HepG2 (cell line): ENCODE measurements around the gene LHFPL2. TPM values are rescaled to one million over a fixed set of nuclear protein-coding genes. Genes with fewer than 3 reads are reported as not detected.

ENCODE experiments used
- ATAC-seq: fragments of 200-7000 bp; cut with Tn5 transposase; 3 replicates; pipeline ENCODE4 v1.9.1; 2020; ENCODE audit warnings: mild to moderate bottlenecking, moderate library complexity
- BruUV-seq: library from RNA; stranded (reverse); fragments of 400-500 nt; replicated peaks from 2 replicates; lab custom pipeline; 2021; lab: Mats Ljungman, UMichigan
- CTCF ChIA-PET: fragments of 300-600 bp; formaldehyde crosslinking; extraction: SDS; loops from one replicate; lab custom pipeline; 2021; ENCODE audit warnings: low total read pairs, inconsistent platforms, low intra/inter-chr PET ratio; lab: Yijun Ruan, JAX
- POLR2A ChIA-PET: fragments of 350-600 bp; sonication (Branson Sonifier 250); formaldehyde crosslinking; loops from one replicate; lab custom pipeline; 2020; ENCODE audit warnings: antibody characterized with exemption, inconsistent platforms; lab: Yijun Ruan, JAX
- DNase-seq: peaks from one replicate; pipeline ENCODE4 v3.0.0-alpha.2; 2015; ENCODE audit warnings: low spot score
- FAIRE-seq: peaks from 3 replicates; lab custom pipeline; 2011; peaks lifted over from hg19 to GRCh38; lab: Jason Lieb, UNC
- H2AFZ ChIP-seq: one replicate; pipeline ENCODE4 v1.6.1; 2011; ENCODE audit warnings: low read length, inconsistent platforms
- H3K27ac ChIP-seq: fragments of 300-600 bp; 3 replicates; pipeline ENCODE4 v1.8.0; 2011; ENCODE audit warnings: mixed run types, mild to moderate bottlenecking, mixed read lengths, low read length, inconsistent platforms; ENCODE audit not compliant: insufficient read depth; ENCODE audit errors: extremely low read length
- H3K27me3 ChIP-seq, 2 experiments: fragments of 200-600 bp in 1 of 2; 2 replicates in 1 of 2; 3 replicates in 1 of 2; pipeline versions ENCODE4 v1.6.0 to v1.8.0; 2011; ENCODE audit warnings: low read length in 2 of 2, mild to moderate bottlenecking in 2 of 2, moderate library complexity in 2 of 2, inconsistent platforms in 1 of 2; ENCODE audit not compliant: insufficient read depth in 2 of 2, control insufficient read depth in 1 of 2
- H3K36me3 ChIP-seq, 2 experiments: fragments of 200-600 bp in 1 of 2; replicated peaks in 1 of 2; 2 replicates in 1 of 2; 3 replicates in 1 of 2; pipeline versions ENCODE4 v1.5.1 to v1.8.0; 2011; ENCODE audit warnings: low read length in 2 of 2, inconsistent platforms in 1 of 2; ENCODE audit not compliant: insufficient read depth in 2 of 2, control insufficient read depth in 1 of 2
- H3K4me1 ChIP-seq: 2 replicates; pipeline ENCODE4 v1.5.1; 2012; ENCODE audit warnings: low read length, inconsistent platforms; ENCODE audit not compliant: insufficient read depth
- H3K4me2 ChIP-seq: 2 replicates; pipeline ENCODE4 v1.6.0; 2011; ENCODE audit warnings: low read depth, low read length, inconsistent platforms
- H3K4me3 ChIP-seq, 3 experiments: fragments of 200-600 bp in 1 of 3; sonication (generic), shearing (Covaris generic) in 1 of 3; replicated peaks in 1 of 3; 2 replicates each; pipeline ENCODE4 v1.5.1; 2011 to 2016; ENCODE audit warnings: low read length in 3 of 3, inconsistent platforms in 2 of 3, low read depth in 2 of 3, mild to moderate bottlenecking in 2 of 3, control low read depth in 1 of 3, mixed read lengths in 1 of 3; ENCODE audit not compliant: insufficient read depth in 1 of 3
- H3K79me2 ChIP-seq: one replicate; pipeline ENCODE4 v1.6.1; 2011; ENCODE audit warnings: low read length, inconsistent platforms; ENCODE audit not compliant: insufficient read depth
- H3K9ac ChIP-seq: 2 replicates; pipeline ENCODE4 v1.6.0; 2011; ENCODE audit warnings: mild to moderate bottlenecking, low read depth, low read length, inconsistent platforms; ENCODE audit not compliant: insufficient read depth
- H3K9me3 ChIP-seq: 2 replicates; pipeline ENCODE4 v1.5.1; 2012; ENCODE audit warnings: mild to moderate bottlenecking, low read length
- H4K20me1 ChIP-seq: 2 replicates; pipeline ENCODE4 v1.6.0; 2011; ENCODE audit warnings: inconsistent platforms, mild to moderate bottlenecking, low read length, moderate library complexity; ENCODE audit not compliant: insufficient read depth
- FOXJ3 ChIP-seq: sonication (generic); formaldehyde crosslinking; IDR thresholded peaks from 2 replicates; pipeline ENCODE4 v1.4.0; 2020; ENCODE audit warnings: missing genetic modification reagents, mild to moderate bottlenecking, borderline replicate concordance
- RARG ChIP-seq: sonication (generic); formaldehyde crosslinking; IDR thresholded peaks from 2 replicates; pipeline ENCODE4 v1.4.0; 2020; ENCODE audit warnings: low read depth, mild to moderate bottlenecking, missing genetic modification reagents
- SNAPC2 ChIP-seq: sonication (generic); formaldehyde crosslinking; IDR thresholded peaks from 2 replicates; pipeline ENCODE4 v1.8.1; 2022; ENCODE audit warnings: mild to moderate bottlenecking, missing genetic modification reagents
- SRY ChIP-seq: sonication (generic); formaldehyde crosslinking; IDR thresholded peaks from 2 replicates; pipeline ENCODE4 v1.8.0; 2022; ENCODE audit warnings: mild to moderate bottlenecking, missing genetic modification reagents
- TEAD2 ChIP-seq: sonication (generic); formaldehyde crosslinking; IDR thresholded peaks from 2 replicates; pipeline ENCODE4 v1.9.0; 2021; ENCODE audit warnings: missing genetic modification reagents
- ZBTB7B ChIP-seq: sonication (generic); formaldehyde crosslinking; IDR thresholded peaks from 2 replicates; pipeline ENCODE4 v1.4.0; 2020; ENCODE audit warnings: missing genetic modification reagents
- ZC3H13 ChIP-seq: sonication (generic); formaldehyde crosslinking; IDR thresholded peaks from 2 replicates; pipeline ENCODE4 v1.8.1; 2023; ENCODE audit warnings: mild to moderate bottlenecking, missing genetic modification reagents, moderate library complexity
- ZFP37 ChIP-seq: sonication (generic); formaldehyde crosslinking; IDR thresholded peaks from 2 replicates; pipeline ENCODE4 v1.4.0; 2020; ENCODE audit warnings: missing genetic modification reagents, borderline replicate concordance
- ZNF124 ChIP-seq: sonication (generic); formaldehyde crosslinking; IDR thresholded peaks from 2 replicates; pipeline ENCODE4 v1.4.0; 2020; ENCODE audit warnings: missing genetic modification reagents
- ZNF263 ChIP-seq: sonication (generic); formaldehyde crosslinking; IDR thresholded peaks from 2 replicates; pipeline ENCODE4 v1.4.0; 2020; ENCODE audit warnings: missing genetic modification reagents
- ZNF501 ChIP-seq: sonication (generic); formaldehyde crosslinking; IDR thresholded peaks from 2 replicates; pipeline ENCODE4 v1.5.1; 2020; ENCODE audit warnings: mild to moderate bottlenecking, moderate library complexity, missing genetic modification reagents
- ZNF556 ChIP-seq: sonication (generic); formaldehyde crosslinking; IDR thresholded peaks from 2 replicates; pipeline ENCODE4 v1.4.0; 2020; ENCODE audit warnings: mild to moderate bottlenecking, missing genetic modification reagents, borderline replicate concordance
- ZSCAN12 ChIP-seq: sonication (generic); formaldehyde crosslinking; IDR thresholded peaks from 2 replicates; pipeline ENCODE4 v1.9.0; 2021; ENCODE audit warnings: mild to moderate bottlenecking, missing genetic modification reagents
- WGBS: methylation state at CpG from one replicate; pipeline ENCODE4 v1.1.6; 2017; ENCODE audit warnings: low lambda C conversion rate; 5-methylcytosine and 5-hydroxymethylcytosine counted together
- in situ Hi-C: cut with HindIII; loops from 2 replicates; pipeline ENCODE4 v1.10.0; 2017; ENCODE audit warnings: low pct_unique_long_range_greater_than_20kb; ENCODE audit not compliant: extremely low pct_ligation_motif_present
- intact Hi-C: fragments of 100-400 bp; cut with micrococcal nuclease; formaldehyde crosslinking; loops from one replicate; pipeline ENCODE4 v1.10.0; 2022; ENCODE audit not compliant: unreplicated experiment
- polyA plus RNA-seq, 8 experiments: library from polyadenylated mRNA; depleted of rRNA in 3 of 8; stranded (reverse) in 7 of 8; unstranded in 1 of 8; fragments of >200 nt; fragmentation: Illumina TruSeq in 4 of 8; extraction: Trizol in 4 of 8; gene quantifications; 2 replicates each; pipeline versions ENCODE4 v1.2.1 to v1.2.3, GENCODE V29; 2011 to 2016; ENCODE audit warnings: low read depth in 4 of 8, missing spikeins in 1 of 8, mixed read lengths in 1 of 8; ENCODE audit not compliant: insufficient read depth in 1 of 8
- total RNA-seq, 5 experiments: library from RNA; depleted of rRNA; stranded (reverse); fragments of >200 nt; fragmentation: Illumina TruSeq; extraction: Trizol; gene quantifications; 2 replicates each; pipeline ENCODE4 v1.2.3, GENCODE V29; 2016; ENCODE audit warnings: low read depth in 1 of 5
- TF ChIP-seq, protein P1 (sequence below): sonication (generic); formaldehyde crosslinking; IDR thresholded peaks from 2 replicates; pipeline ENCODE4 v1.5.0; 2020; ENCODE audit warnings: missing genetic modification reagents

LHFPL2 gene
- total and polyA plus RNA-seq, 2 of the 13 experiments (the other 11 are each of a cell fraction or from before 2014, with no cell fraction given), result 6.0 to 20.0 TPM

GRCh38 chr5:78661044-78661443 is 12.5 kb upstream of the LHFPL2 start:
- FAIRE-seq (no peak), DNase-seq (no peak), ATAC-seq (no peak)
- H3K27ac ChIP-seq, result no peak overlapping the region
- H4K20me1 ChIP-seq, result no peaks in the 10 kb centered on the region
- H3K9me3 ChIP-seq, result no peaks in the 10 kb centered on the region
- intact Hi-C loops, result no loop called here
- WGBS, result 71% methylated on average over 1 of the region's 1 CpG
- H2AFZ ChIP-seq, result no peak overlapping the region
- H3K36me3 ChIP-seq, result no peaks in the 10 kb centered on the region
- ChIA-PET CTCF (no interaction called here), POLR2A (no interaction called here)
- H3K4me2 ChIP-seq, result no peak overlapping the region
- in situ Hi-C loops, result no loop called here
- BruUV-seq, result no TSS peak
- H3K27me3 ChIP-seq, result no peaks in the 10 kb centered on the region
- H3K79me2 ChIP-seq, result no peaks in the 10 kb centered on the region
- no peak overlapping the region for H3K4me3 ChIP-seq
- no peak overlapping the region for H3K9ac ChIP-seq
- peaks cover 19% of the 10 kb centered on the region for H3K4me1 ChIP-seq
- no peak for TF ChIP-seq RARG (CRISPR knock-in tag)
- TF ChIP-seq, protein P1, sequence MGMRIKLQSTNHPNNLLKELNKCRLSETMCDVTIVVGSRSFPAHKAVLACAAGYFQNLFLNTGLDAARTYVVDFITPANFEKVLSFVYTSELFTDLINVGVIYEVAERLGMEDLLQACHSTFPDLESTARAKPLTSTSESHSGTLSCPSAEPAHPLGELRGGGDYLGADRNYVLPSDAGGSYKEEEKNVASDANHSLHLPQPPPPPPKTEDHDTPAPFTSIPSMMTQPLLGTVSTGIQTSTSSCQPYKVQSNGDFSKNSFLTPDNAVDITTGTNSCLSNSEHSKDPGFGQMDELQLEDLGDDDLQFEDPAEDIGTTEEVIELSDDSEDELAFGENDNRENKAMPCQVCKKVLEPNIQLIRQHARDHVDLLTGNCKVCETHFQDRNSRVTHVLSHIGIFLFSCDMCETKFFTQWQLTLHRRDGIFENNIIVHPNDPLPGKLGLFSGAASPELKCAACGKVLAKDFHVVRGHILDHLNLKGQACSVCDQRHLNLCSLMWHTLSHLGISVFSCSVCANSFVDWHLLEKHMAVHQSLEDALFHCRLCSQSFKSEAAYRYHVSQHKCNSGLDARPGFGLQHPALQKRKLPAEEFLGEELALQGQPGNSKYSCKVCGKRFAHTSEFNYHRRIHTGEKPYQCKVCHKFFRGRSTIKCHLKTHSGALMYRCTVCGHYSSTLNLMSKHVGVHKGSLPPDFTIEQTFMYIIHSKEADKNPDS, result no peak
- TF ChIP-seq SRY (CRISPR knock-in tag), result no peak
- no peak for TF ChIP-seq ZFP37 (CRISPR knock-in tag)
- no peak for TF ChIP-seq ZSCAN12 (CRISPR knock-in tag)
- TF ChIP-seq TEAD2 (CRISPR knock-in tag), result no peak
- TF ChIP-seq ZC3H13 (CRISPR knock-in tag), result no peak
- TF ChIP-seq ZNF263 (CRISPR knock-in tag), result no peak
- TF ChIP-seq ZNF556 (CRISPR knock-in tag), result no peak
- TF ChIP-seq SNAPC2 (CRISPR knock-in tag), result no peak
- TF ChIP-seq ZNF124, result no peak
- no peak for TF ChIP-seq ZBTB7B (CRISPR knock-in tag)
- TF ChIP-seq ZNF501, result no peak
- no peak for TF ChIP-seq FOXJ3 (CRISPR knock-in tag)
- TF ChIP-seq, all 625 proteins: peak for 0
